Eye (tissue), 1 donor: Measurements from ENCODE around the gene RABGAP1L.
"Not testable (repeated sequence)": the region's sequence is repeated elsewhere in the genome, so short reads cannot be mapped to it uniquely, and the experiment has no call there.

ENCODE experiments used
- DNase-seq: peaks from one replicate; pipeline ENCODE4 v3.0.0-alpha.2; 2015

RABGAP1L gene

DNA sequence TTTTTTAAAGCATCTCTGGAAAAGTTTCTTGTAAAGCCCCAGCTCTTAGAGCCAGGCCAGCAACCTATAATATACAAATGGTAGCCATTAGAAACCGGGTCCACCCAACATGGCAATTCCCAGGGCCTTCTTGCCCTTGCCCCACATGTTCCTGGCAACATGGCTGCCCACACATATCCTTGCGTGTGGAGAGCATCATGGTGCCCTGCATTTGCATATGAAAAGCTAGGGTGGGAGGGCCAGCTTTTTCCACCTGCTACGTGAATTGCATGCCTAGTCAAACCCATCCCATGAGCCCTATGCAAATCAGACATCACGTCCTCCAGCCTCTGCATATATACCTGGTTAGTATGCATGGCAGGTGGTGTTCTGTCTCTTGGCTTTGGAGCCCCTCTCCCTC lies 88.2 kb downstream of the RABGAP1L start:
- no peak for DNase-seq

DNA sequence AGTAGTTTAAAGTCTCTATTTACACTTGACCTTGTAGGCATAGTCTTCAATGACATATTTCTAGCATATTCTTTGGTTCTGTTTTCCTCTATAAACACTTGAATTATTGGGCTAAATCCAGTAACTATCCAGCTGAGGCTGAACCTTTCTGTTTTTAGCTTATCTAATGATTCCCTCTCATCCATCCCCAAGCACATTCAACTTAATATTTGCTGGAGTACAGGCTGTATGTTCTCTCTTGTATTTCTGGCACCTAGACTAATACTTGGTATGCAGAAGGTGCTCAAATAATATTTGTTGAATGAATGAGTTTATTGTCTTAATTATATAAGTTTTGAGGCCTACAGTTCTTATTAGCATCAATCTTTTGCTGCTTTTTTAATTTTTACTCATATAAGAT lies 88.7 kb downstream of the RABGAP1L start:
- no peak for DNase-seq

DNA sequence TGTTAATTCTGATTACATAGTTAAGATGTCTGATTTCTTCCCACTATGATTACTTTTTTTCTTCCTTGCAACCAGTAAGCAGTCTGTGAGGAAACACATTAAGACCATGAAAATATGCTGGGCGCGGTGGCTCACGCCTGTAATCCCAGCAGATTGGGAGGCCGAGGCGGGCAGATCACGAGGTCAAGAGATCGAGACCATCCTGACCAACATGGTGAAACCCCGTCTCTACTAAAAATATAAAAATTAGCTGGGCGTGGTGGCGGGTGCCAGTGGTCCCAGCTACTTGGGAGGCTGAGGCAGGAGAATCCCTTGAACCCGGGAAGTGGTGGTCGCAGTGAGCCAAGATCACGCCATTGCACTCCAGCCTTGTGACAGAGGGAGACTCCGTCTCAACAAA lies 97.1 kb downstream of the RABGAP1L start:
- not testable (repeated sequence) for DNase-seq

- peak; percentile 72 for DNase-seq
Observed at GRCh38 chr1:174258148-174258550, 98.8 kb downstream of the RABGAP1L start.

GRCh38 chr1:174262349-174263241 lies 103.3 kb downstream of the RABGAP1L start:
- DNase-seq, result peak; percentile 78

- DNase-seq, result no peak
Observed at GRCh38 chr1:174265282-174265681, 106.0 kb downstream of the RABGAP1L start.

GRCh38 chr1:174266476-174266875 lies 107.2 kb downstream of the RABGAP1L start:
- no peak for DNase-seq

- no peak for DNase-seq
Observed at GRCh38 chr1:174266991-174267612, 107.8 kb downstream of the RABGAP1L start.

- no peak for DNase-seq
Observed at GRCh38 chr1:174269989-174270651, 110.8 kb downstream of the RABGAP1L start.

- DNase-seq, result no peak
Observed at GRCh38 chr1:174273190-174273589, 113.9 kb downstream of the RABGAP1L start.

DNA sequence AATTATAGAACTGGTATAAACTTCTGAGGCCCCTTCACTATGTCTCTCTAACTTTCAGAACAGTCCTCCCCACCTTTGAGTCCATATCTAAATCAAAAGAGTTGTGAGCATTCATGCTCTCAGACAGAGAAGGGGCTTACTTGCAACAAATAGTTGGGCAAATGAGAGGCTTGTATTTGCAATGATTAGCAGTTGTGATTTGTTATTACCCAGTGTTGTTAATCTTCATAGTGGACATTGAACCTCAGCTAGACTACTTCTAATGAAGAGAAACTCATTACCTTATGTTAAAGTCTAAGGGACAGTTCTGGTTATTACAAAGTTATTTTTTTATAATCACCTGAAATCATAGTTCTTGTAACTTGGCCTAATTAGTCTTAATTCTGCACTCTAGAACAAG lies 114.5 kb downstream of the RABGAP1L start:
- DNase-seq, result no peak

DNA sequence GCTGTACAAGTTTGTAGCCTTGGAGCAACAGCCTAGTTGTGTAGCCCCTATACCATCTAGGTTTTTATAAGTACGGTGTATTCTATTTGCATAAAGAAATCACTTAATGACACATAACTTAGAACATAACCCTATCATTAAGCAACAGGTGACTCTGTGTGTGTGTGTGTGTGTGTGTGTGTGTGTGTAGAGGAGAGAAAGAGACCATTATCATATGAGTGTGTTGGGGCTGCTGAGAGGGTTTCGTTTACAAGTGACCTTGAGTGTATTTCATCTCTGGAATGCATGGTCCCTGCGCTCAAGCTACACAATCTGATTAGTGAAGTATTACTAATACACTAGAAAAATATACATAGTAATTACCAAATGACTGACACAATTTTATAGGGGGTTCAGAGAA lies 115.1 kb downstream of the RABGAP1L start:
- DNase-seq, result no peak

GRCh38 chr1:174274884-174275283 lies 115.6 kb downstream of the RABGAP1L start:
- no peak for DNase-seq

- DNase-seq, result no peak
Observed at GRCh38 chr1:174276087-174276486, 116.8 kb downstream of the RABGAP1L start.

GRCh38 chr1:174284052-174284451 lies 124.7 kb downstream of the RABGAP1L start:
- no peak for DNase-seq

DNA sequence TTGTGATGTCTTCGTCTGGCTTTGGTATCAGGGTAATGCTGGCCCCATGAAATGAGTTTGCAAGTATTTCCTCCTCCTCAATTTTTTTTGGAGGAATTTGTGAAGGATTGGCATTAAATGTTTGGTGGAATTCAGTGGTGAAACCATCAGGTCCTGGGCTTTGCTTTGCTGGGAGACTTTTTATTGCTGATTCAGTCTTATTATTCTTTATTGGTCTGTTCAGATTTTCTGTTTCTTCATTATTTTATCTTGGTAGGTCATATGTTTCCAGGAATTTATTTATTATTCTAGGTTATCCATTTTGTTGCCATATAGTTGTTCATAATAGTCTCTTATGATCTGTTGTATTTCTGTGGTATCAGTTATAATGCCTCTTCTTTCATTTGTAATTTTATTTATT lies 126.7 kb downstream of the RABGAP1L start:
- no peak for DNase-seq

GRCh38 chr1:174289644-174290310 lies 130.5 kb downstream of the RABGAP1L start:
- no peak for DNase-seq

DNA sequence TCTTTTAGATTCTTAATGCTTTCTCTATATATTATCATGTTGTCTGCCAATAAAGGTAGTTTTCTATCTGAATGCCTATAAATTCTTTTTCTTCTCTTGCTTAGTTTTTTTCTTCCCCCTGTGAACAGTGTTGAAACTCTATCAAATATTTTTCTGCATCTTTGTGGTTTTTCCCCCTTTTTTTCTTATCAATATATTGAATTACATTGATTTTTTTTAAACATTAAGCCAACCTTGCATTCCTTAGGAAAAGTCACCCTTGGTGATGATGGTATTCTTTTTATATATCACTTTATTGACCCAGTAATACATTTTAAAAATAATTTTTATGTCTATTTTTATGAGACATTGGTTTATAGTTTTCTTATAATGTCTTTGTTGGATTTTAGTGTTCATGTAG lies 131.7 kb downstream of the RABGAP1L start:
- no peak for DNase-seq

- DNase-seq, result no peak
Observed at GRCh38 chr1:174296309-174296708, 137.0 kb downstream of the RABGAP1L start.

DNA sequence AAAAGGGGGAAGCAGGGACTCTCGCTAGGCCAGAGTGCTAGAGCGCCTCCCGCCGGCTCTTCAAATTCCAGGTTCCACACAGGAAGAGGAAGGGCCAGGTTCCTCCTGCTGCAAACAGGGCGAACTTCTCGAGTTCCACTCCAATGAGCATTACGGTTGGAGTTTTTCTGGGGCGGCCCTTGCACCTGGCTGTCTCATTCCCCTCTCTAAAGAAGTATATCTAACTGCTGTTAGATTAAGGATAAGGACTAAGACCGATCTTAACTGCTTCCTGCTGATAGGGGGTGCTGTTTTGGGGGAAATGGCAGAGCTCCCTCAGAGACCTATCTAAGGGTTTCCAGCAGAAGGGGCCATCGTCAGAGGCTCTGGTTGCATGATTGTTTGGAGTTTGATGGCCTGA lies 138.0 kb downstream of the RABGAP1L start:
- DNase-seq, result no peak

GRCh38 chr1:174301295-174302077 lies 142.2 kb downstream of the RABGAP1L start:
- no peak for DNase-seq

- DNase-seq, result no peak
Observed at GRCh38 chr1:174308604-174309003, 149.3 kb downstream of the RABGAP1L start.
